ENCODE measurements around the gene TMEM132A.

DNA sequence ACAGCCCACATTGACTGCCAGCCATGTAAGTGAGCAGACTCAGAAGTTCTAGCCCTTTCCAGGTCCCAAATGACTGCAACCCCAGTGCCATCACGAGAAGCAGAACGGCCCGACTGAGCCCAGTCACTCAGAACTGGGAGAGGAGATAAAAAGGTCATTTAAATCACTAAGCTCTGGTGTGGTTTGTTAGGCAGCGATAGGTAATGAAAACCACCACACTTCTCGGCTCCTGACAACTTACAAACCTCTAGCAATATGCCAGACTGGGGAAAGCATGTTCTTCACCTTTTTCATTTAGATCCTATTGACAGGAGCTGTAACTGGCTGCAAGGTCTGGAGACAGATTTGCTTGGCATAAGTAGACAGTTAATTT is 21.0 kb downstream of the TMEM132A start:
- TF ChIP-seq, protein P1, sequence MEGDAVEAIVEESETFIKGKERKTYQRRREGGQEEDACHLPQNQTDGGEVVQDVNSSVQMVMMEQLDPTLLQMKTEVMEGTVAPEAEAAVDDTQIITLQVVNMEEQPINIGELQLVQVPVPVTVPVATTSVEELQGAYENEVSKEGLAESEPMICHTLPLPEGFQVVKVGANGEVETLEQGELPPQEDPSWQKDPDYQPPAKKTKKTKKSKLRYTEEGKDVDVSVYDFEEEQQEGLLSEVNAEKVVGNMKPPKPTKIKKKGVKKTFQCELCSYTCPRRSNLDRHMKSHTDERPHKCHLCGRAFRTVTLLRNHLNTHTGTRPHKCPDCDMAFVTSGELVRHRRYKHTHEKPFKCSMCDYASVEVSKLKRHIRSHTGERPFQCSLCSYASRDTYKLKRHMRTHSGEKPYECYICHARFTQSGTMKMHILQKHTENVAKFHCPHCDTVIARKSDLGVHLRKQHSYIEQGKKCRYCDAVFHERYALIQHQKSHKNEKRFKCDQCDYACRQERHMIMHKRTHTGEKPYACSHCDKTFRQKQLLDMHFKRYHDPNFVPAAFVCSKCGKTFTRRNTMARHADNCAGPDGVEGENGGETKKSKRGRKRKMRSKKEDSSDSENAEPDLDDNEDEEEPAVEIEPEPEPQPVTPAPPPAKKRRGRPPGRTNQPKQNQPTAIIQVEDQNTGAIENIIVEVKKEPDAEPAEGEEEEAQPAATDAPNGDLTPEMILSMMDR (IDR thresholded peaks at IDR 0.05): no peak
- TF ChIP-seq EP300 (IDR thresholded peaks at IDR 0.05): no peak
- TF ChIP-seq POLR2A (IDR thresholded peaks at IDR 0.05): no peak

Measured in stomach (tissue), 4 donors.